HUES6 (cell line): ENCODE data around the gene KCNMA1.
"Not testable (repeated sequence)": the region's sequence is repeated elsewhere in the genome, so short reads cannot be mapped to it uniquely, and the experiment has no call there.

Experiments
- H3K27ac ChIP-seq: 2 replicates; pipeline ENCODE4 v1.7.0; 2013; ENCODE audit warnings: low read depth, mild to moderate bottlenecking, low read length, inconsistent platforms
- H3K27me3 ChIP-seq: 2 replicates; pipeline ENCODE4 v1.6.1; 2013; ENCODE audit warnings: low read length; ENCODE audit not compliant: control insufficient read depth, insufficient read depth
- H3K36me3 ChIP-seq: 2 replicates; pipeline ENCODE4 v1.6.1; 2013; ENCODE audit warnings: low read length; ENCODE audit not compliant: control insufficient read depth, insufficient read depth
- H3K4me1 ChIP-seq: 2 replicates; pipeline ENCODE4 v1.6.1; 2013; ENCODE audit warnings: low read length; ENCODE audit not compliant: control insufficient read depth, insufficient read depth
- H3K4me3 ChIP-seq: 2 replicates; pipeline ENCODE4 v1.5.1; 2013; ENCODE audit warnings: low read depth, low read length
- H3K9ac ChIP-seq: one replicate; pipeline ENCODE4 v1.6.1; 2013; ENCODE audit warnings: mild to moderate bottlenecking, low read length
- H3K9me3 ChIP-seq: 2 replicates; pipeline ENCODE4 v1.6.1; 2013; ENCODE audit warnings: low read depth, low read length; ENCODE audit not compliant: control insufficient read depth, insufficient read depth

Gene KCNMA1

DNA sequence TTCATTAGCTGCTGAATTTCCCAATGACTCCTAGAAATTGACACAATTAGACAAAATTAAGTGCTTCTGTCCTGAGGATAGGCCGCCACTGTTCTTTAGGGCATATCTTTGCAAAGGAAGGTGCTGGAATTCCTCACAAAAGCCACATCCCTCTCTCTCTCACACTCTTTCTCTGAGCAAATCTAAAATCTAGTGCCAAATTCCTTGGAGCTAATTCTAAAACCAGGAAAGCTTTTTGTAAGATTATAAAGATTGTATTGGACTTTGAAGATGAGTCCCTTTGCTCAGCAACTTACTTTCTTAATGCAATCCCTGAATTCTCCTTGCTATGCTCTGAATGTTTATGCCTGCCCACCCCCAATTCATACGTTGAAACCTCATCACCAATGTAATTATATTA is 288.9 kb downstream of the KCNMA1 start:
- Histone ChIP-seq H3K36me3 (no peaks in the 10 kb centered on the region), H3K9me3 (no peaks in the 10 kb centered on the region), H3K9ac (no peak overlapping the region), H3K27me3 (no peaks in the 10 kb centered on the region), H3K27ac (no peak overlapping the region), H3K4me1 (no peaks in the 10 kb centered on the region; the same call in 1 of the 2 replicates), H3K4me3 (no peak overlapping the region)

DNA sequence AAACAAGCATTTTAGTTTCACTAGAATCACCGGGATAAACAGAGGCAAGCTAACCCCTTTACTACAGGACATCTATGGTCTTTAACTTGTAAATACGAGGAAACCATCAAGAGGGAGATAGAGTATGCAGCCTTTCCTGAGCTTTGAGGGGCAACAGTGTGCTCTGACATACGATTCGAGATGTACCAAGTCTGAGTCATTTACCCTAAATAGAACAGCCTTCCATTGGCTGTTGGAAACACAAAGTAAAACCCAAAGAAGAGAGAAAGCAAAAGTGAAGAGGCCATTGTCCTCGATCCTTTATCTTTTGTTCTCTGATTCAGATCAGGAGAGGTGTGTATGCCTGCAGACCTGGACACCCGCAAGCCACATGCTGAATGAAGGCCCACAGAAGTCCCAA is 289.5 kb downstream of the KCNMA1 start:
- Histone ChIP-seq H3K27ac (no peak overlapping the region), H3K36me3 (no peaks in the 10 kb centered on the region), H3K27me3 (no peaks in the 10 kb centered on the region), H3K9ac (no peak overlapping the region), H3K4me3 (no peak overlapping the region), H3K4me1 (no peaks in the 10 kb centered on the region; the same call in 1 of the 2 replicates), H3K9me3 (no peaks in the 10 kb centered on the region)

DNA sequence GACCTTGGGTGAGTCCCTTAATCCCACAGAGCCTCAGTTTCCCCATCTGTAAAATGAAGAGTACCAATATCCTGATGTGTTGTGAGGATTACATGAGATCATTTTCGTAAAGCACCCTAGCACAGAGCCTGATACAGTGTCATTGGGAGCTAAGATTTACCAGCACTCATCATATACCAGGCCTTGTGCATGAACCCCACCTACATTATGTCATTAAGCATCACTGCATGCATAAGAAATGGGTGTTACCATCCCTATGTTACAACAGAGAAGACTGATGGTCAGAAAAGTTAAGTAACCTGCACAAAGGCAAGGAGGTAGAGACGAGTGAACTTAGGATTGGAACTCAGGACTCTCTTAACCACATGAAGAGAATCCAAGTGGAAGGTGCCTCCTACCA is 290.6 kb downstream of the KCNMA1 start:
- no peaks in the 10 kb centered on the region; the same call in 1 of the 2 replicates for H3K4me1 ChIP-seq
- no peak overlapping the region for H3K27ac ChIP-seq
- H3K27me3 ChIP-seq, result no peaks in the 10 kb centered on the region
- no peak overlapping the region for H3K9ac ChIP-seq
- H3K9me3 ChIP-seq, result no peaks in the 10 kb centered on the region
- H3K4me3 ChIP-seq, result no peak overlapping the region
- H3K36me3 ChIP-seq, result no peaks in the 10 kb centered on the region

GRCh38 chr10:77341055-77341454 is 296.6 kb downstream of the KCNMA1 start:
- H3K9ac ChIP-seq, result no peak overlapping the region
- peaks cover 7% of the 10 kb centered on the region for H3K9me3 ChIP-seq
- no peak overlapping the region for H3K4me3 ChIP-seq
- no peaks in the 10 kb centered on the region for H3K27me3 ChIP-seq
- H3K36me3 ChIP-seq, result no peaks in the 10 kb centered on the region
- no peaks in the 10 kb centered on the region for H3K4me1 ChIP-seq
- no peak overlapping the region for H3K27ac ChIP-seq

DNA sequence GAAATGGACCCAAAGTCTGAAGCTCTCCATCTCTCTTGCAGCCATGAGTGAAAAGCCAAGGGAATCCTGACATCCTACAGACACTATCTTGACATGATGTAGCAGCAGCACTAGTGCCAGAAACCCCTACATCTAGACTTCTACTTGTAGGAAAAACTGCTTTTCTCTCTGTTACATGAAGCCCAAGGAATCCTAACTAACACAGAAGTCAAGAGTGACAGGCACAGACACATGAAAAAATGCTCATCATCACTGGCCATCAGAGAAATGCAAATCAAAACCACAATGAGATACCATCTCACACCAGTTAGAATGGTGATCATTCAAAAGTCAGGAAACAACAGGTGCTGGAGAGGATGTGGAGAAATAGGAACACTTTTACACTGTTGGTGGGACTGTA is 297.7 kb downstream of the KCNMA1 start:
- not testable (repeated sequence) for H3K9me3 ChIP-seq, H3K27ac ChIP-seq, H3K4me1 ChIP-seq, H3K9ac ChIP-seq, H3K27me3 ChIP-seq, H3K36me3 ChIP-seq, H3K4me3 ChIP-seq

- H3K9me3 ChIP-seq, result peaks cover 7% of the 10 kb centered on the region
- H3K9ac ChIP-seq, result no peak overlapping the region
- H3K27me3 ChIP-seq, result no peaks in the 10 kb centered on the region
- H3K4me1 ChIP-seq, result no peaks in the 10 kb centered on the region
- no peaks in the 10 kb centered on the region for H3K36me3 ChIP-seq
- H3K27ac ChIP-seq, result no peak overlapping the region
- no peak overlapping the region for H3K4me3 ChIP-seq
Observed at GRCh38 chr10:77339166-77339565, 298.4 kb downstream of the KCNMA1 start.

GRCh38 chr10:77338143-77338542 is 299.5 kb downstream of the KCNMA1 start:
- Histone ChIP-seq H3K4me1 (no peaks in the 10 kb centered on the region), H3K36me3 (no peaks in the 10 kb centered on the region), H3K4me3 (no peak overlapping the region), H3K9me3 (peaks cover 7% of the 10 kb centered on the region), H3K9ac (no peak overlapping the region), H3K27ac (no peak overlapping the region), H3K27me3 (no peaks in the 10 kb centered on the region)

GRCh38 chr10:77334501-77334900 is 303.1 kb downstream of the KCNMA1 start:
- H3K9ac ChIP-seq, result no peak overlapping the region
- no peaks in the 10 kb centered on the region for H3K36me3 ChIP-seq
- no peaks in the 10 kb centered on the region for H3K4me1 ChIP-seq
- H3K27me3 ChIP-seq, result no peaks in the 10 kb centered on the region; the same call in 1 of the 2 replicates
- H3K27ac ChIP-seq, result no peak overlapping the region
- peaks cover 2% of the 10 kb centered on the region for H3K9me3 ChIP-seq
- H3K4me3 ChIP-seq, result no peak overlapping the region

DNA sequence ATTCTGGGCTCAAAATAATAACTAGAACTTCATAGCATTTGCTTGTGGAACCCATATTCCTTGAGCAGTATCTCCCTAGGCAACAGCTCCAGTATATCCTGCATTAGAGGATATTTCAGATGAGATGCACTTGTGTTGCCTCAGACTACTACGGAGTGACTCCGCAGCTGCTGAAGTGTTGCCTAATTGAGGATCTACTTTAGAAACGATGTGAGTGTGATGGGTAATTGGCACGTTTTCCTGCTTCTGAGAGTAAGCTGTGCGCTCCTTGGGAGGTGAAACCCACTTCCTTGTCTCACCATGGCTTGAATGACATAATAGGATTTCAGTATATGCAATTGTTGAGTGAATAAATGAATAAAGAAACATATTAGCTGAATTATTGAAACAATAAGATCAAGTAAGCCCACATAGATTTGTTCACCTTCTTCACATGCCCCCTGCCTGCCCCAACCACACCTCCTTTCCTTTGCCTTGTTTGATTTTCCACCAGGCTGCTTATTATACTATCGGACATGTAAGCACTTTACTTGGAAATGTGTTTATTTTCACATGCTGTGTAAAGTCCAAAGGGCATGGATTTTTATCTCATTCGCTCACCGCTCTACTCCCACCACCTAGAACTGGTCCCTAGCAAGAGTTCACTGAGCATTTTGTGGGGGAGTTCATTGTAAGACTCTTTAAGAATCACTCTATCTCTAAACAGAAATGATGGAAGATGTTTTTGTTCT is 303.8 kb downstream of the KCNMA1 start:
- H3K27ac ChIP-seq, result no peak overlapping the region
- no peaks in the 10 kb centered on the region for H3K4me1 ChIP-seq
- no peak overlapping the region for H3K9ac ChIP-seq
- no peaks in the 10 kb centered on the region for H3K9me3 ChIP-seq
- no peak overlapping the region for H3K4me3 ChIP-seq
- no peaks in the 10 kb centered on the region; the same call in 1 of the 2 replicates for H3K27me3 ChIP-seq
- no peaks in the 10 kb centered on the region for H3K36me3 ChIP-seq

DNA sequence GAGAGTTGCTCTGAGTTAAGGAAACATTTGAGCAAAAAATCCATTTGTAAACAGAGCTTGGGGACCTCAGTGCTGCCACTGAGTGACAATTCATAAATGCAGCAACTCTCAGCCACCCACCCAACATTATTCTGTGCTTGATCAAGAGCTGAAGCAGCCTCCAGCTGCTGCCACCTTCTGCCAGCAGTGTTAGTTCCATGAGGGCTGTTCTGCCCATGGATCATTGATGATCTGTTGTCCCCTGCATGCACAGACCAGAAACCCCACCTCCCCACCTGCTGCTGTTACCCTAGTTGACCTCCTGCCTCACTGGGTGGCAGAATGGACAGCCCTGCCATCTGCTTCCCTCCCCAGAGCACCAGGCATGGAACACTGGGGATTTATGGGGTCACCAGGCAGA is 305.4 kb downstream of the KCNMA1 start:
- H3K27me3 ChIP-seq, result no peaks in the 10 kb centered on the region; the same call in 1 of the 2 replicates
- H3K9ac ChIP-seq, result no peak overlapping the region
- no peak overlapping the region for H3K4me3 ChIP-seq
- H3K36me3 ChIP-seq, result no peaks in the 10 kb centered on the region
- no peaks in the 10 kb centered on the region for H3K4me1 ChIP-seq
- no peak overlapping the region for H3K27ac ChIP-seq
- no peaks in the 10 kb centered on the region for H3K9me3 ChIP-seq

GRCh38 chr10:77328272-77328816 is 309.3 kb downstream of the KCNMA1 start:
- Histone ChIP-seq H3K9me3 (no peaks in the 10 kb centered on the region), H3K36me3 (no peaks in the 10 kb centered on the region), H3K9ac (no peak overlapping the region), H3K27me3 (no peaks in the 10 kb centered on the region; the same call in 1 of the 2 replicates), H3K27ac (no peak overlapping the region), H3K4me3 (no peak overlapping the region), H3K4me1 (peaks cover 12% of the 10 kb centered on the region)
